Testis (tissue), 3 donors: Measurements from ENCODE around the gene FAAH. TPM values are rescaled to one million over a fixed set of nuclear protein-coding genes. Genes with fewer than 3 reads are reported as not detected.

Source experiments
- DNase-seq: peaks from one replicate; pipeline ENCODE4 v3.0.0-alpha.2; 2019
- H3K27ac ChIP-seq, 2 donors: fragments of 200-600 bp; sonication (generic); one replicate each; pipeline ENCODE4 v1.5.1; 2019
- H3K27me3 ChIP-seq: fragments of 200-600 bp; sonication (generic); one replicate; pipeline ENCODE4 v1.5.1; 2019
- H3K36me3 ChIP-seq: fragments of 200-600 bp; sonication (generic); one replicate; pipeline ENCODE4 v1.5.1; 2017; ENCODE audit warnings: low read depth; ENCODE audit errors: missing control alignments
- H3K4me1 ChIP-seq: fragments of 200-600 bp; sonication (generic); one replicate; pipeline ENCODE4 v1.5.1; 2019
- H3K4me3 ChIP-seq, 2 donors: fragments of 200-600 bp; sonication (generic); one replicate each; pipeline ENCODE4 v1.5.1; 2017 to 2019
- H3K9me3 ChIP-seq: fragments of 200-600 bp; sonication (generic); one replicate; pipeline ENCODE4 v1.5.1; 2017
- CTCF ChIP-seq, 3 experiments: fragments of 450-650 bp in 2 of 3; fragments of 200-600 bp in 1 of 3; sonication (generic) in 1 of 3; IDR thresholded peaks; one replicate each; pipeline ENCODE4 v1.5.1; 2016 to 2019; ENCODE audit warnings: antibody characterized with exemption in 3 of 3, mild to moderate bottlenecking in 2 of 3, moderate library complexity in 1 of 3
- POLR2A ChIP-seq: fragments of 450-650 bp; IDR thresholded peaks from one replicate; pipeline ENCODE4 v1.6.1; 2017; ENCODE audit warnings: antibody characterized with exemption, mild to moderate bottlenecking, moderate library complexity
- WGBS, 2 donors: methylation state at CpG; one replicate each; pipeline ENCODE4 v1.1.5; 2018; 5-methylcytosine and 5-hydroxymethylcytosine counted together
- intact Hi-C: fragments of 100-400 bp; cut with DNase I; formaldehyde crosslinking; loops from one replicate; pipeline ENCODE4 v1.15.1; 2023; ENCODE audit warnings: low total_unique reads
- polyA plus RNA-seq: library from polyadenylated mRNA; stranded (reverse); fragments of 350-450 nt; fragmentation: Illumina TruSeq; extraction: RNeasy Lipid Tissue Mini Kit (QIAGEN cat#74804); gene quantifications from one replicate; pipeline ENCODE4 v1.2.3, GENCODE V29; 2014; ENCODE audit warnings: low read depth, low replicate concordance; ENCODE audit not compliant: insufficient read depth
- total RNA-seq, 2 donors: library from RNA; depleted of rRNA; stranded (reverse); fragments of >200 nt; gene quantifications; one replicate each; pipeline ENCODE4 v1.2.3, GENCODE V29; 2016

FAAH gene
- total and polyA plus RNA-seq, 3 donors from 2014 or later: 55.8 to 113 (median 72.0) TPM

DNA sequence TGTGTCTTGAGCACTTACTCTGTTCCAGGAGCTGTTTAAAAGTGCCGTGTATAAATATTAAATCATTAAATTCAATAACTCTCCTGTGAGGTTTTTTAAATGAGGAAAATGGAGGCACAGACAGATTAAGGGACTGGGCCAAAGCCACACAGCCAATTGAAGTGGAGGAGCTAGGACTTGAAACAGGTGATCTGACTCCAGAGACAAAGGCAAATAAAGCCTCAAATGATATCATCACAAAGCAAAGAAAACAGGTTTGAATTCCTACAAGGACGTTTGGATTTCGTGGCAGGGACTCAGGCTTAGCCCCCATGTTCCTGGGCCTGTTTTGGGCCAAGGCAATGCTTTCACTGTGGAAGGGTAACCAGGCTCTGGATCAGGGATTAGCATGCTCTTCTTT, 50.3 kb downstream of the FAAH start:
- Histone ChIP-seq H3K27ac (no peak overlapping the region), H3K36me3 (no peaks in the 10 kb centered on the region), H3K4me1 (no peaks in the 10 kb centered on the region), H3K4me3 (no peak overlapping the region), H3K9me3 (no peaks in the 10 kb centered on the region), H3K27me3 (no peaks in the 10 kb centered on the region)
- intact Hi-C loops: loop anchor here (10.0 kb wide), 1 partner anchor 80 kb away; no protein-coding TSS in a partner anchor
- no peak for DNase-seq
- TF ChIP-seq POLR2A (no peak), CTCF (IDR thresholded peaks at IDR 0.05) (no peak)
- 81 to 87% methylated on average over 3 of the region's 3 CpGs for WGBS, 2 donors

GRCh38 chr1:46445773-46446256, 51.7 kb downstream of the FAAH start:
- no peak for DNase-seq
- intact Hi-C loops: loop anchor here (10.0 kb wide), 1 partner anchor 79 kb away; no protein-coding TSS in a partner anchor
- Histone ChIP-seq H3K27ac (no peak overlapping the region), H3K27me3 (no peaks in the 10 kb centered on the region), H3K4me1 (no peaks in the 10 kb centered on the region), H3K4me3 (no peak overlapping the region), H3K9me3 (no peaks in the 10 kb centered on the region), H3K36me3 (no peaks in the 10 kb centered on the region)
- WGBS, 2 donors: 55 to 80% methylated on average over 2 to 3 of the region's 3 CpGs
- TF ChIP-seq POLR2A (no peak), CTCF (IDR thresholded peaks at IDR 0.05) (no peak)

- Histone ChIP-seq H3K9me3 (no peaks in the 10 kb centered on the region), H3K27me3 (no peaks in the 10 kb centered on the region), H3K27ac (no peak overlapping the region), H3K4me3 (no peak overlapping the region), H3K36me3 (no peaks in the 10 kb centered on the region), H3K4me1 (no peaks in the 10 kb centered on the region)
- TF ChIP-seq POLR2A: no peak
- TF ChIP-seq CTCF (IDR thresholded peaks at IDR 0.05): peak; percentile 22 to 80 (median 51)
- peak; percentile 91 for DNase-seq
- intact Hi-C loops: loop anchor here (10.0 kb wide), 1 partner anchor 78 kb away; no protein-coding TSS in a partner anchor
- 41 to 45% methylated on average over 13 to 15 of the region's 15 CpGs for WGBS, 2 donors
These were observed 52.8 kb downstream of the FAAH start for GRCh38 chr1:46446646-46447498.

DNA sequence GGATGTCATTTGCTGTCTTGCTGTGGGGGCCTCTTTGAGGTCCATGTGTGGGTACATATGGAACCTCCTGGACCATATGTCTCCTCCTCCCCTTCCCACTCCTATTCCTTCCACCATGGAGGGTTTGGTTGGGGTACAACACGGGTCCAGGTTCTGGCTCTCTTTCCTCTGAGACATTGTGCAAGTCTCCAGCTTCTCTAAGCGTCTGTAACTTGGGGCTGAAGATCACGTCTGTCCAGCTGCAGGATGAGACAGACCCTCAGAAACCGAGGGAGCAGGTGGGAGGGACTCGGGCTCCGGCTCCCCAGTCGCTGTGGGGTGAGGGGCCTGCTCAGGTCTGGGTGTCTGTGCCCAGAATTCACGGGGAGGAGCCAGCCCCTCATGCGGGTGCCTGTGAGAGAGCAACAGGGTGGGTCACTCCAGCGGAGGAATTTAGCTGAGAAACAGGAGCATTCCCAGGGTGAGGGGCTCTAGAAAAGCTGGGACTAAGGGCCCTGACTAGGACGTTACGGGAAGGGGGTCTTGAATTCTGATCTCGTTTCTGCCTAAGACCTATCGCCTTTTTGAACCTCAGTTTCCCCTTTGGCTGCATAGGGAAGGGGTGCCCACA, 53.5 kb downstream of the FAAH start:
- Histone ChIP-seq H3K9me3 (no peaks in the 10 kb centered on the region), H3K4me1 (no peaks in the 10 kb centered on the region), H3K27ac (no peak overlapping the region), H3K4me3 (peak overlapping the region in 1 of 2 donors; percentile 51), H3K36me3 (no peaks in the 10 kb centered on the region), H3K27me3 (no peaks in the 10 kb centered on the region)
- 33 to 50% methylated on average over 14 of the region's 14 CpGs for WGBS, 2 donors
- no peak for DNase-seq
- TF ChIP-seq POLR2A: no peak
- intact Hi-C loops: loop anchor here (10.0 kb wide), 1 partner anchor 77 kb away; no protein-coding TSS in a partner anchor
